NCI-H187 (cell line): ENCODE results near the gene C8G.
A peak's percentile ranks its signal among the peaks of the same experiment; 100 is the strongest.

Source experiments
- DNase-seq, 2 experiments: peaks; one replicate each; lab custom pipeline; 2025; lab: John Stamatoyannopoulos, UW

C8G gene

DNA sequence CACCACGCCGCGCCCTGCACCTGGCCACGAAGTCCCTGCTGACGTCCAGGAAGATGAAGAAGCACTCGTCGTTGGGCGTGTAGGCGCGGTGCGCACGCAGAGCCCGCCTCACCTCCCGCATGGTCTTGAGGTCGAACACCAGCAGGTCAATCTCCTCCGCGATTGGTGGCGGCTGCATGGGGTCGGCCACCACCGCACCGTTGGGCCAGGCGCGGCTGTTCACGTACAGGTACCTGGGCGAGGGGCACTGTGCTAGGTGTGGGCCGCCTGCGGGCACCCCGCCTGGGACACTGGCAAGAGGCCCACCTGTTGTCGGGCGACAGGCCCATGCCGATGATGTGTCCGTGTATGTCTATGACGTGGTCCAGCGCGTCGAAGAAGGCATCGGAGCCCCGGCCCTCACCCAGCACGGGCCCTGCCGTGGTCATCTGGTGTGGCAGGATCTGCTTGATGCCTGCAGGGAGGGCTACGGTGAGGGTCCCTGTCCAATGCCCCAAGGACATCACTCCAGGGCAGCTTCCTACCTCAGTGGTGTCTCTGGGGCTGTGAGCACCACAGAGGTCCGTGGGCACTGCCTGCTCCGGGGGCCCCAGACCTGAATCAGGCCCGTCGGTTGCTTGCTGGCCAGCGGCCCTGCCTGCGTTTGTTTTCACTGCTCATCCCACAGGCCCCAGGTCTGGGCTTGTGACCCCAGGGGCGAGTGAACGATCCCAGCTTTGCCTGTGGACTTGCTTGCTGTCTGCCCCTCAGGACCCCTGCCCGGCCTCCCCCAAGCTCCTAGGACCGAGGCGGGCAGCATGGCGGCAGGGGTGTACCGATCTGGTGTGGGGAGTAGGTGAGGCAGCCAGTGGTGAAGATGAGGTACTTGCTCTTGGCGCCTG lies 3.6 kb upstream of the C8G start:
- no peak for DNase-seq

DNA sequence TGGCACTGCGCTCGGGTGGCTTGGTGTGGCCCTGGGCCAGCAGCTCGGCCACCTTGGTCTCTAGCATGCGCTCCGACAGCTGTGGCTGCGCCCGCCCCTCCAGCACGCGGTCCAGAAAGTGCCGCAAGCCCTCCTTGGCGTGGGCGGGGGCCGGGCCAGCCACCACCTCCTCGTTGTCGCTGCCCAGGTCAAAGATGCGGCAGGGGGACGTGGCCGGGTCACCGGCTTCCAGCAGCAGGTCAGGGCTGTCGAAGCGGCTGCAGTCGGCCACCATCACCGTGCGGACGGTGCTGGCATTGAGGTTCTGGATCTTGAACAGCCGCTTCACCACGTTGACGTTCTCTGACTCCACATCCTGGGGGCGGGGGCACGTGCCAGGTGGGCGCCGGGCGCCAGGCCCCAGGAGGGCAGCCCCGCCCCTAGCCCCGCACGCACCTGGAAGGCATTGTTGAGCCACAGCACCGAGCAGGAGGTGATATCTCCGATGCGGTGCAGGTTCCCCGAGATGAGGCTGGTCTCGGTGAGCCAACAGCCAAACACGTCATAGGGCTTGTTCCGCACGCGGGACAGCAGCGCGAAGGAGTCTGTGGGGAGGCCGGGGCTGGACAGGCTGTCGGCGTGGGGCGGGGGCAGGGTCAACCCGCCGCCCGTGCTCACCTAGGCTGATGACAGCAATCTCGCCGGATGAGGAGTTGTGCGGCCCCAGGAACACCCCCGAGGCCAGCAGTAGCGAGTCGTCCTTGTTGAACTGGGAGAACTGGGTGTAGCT lies 2.7 kb upstream of the C8G start:
- DNase-seq: no peak

DNA sequence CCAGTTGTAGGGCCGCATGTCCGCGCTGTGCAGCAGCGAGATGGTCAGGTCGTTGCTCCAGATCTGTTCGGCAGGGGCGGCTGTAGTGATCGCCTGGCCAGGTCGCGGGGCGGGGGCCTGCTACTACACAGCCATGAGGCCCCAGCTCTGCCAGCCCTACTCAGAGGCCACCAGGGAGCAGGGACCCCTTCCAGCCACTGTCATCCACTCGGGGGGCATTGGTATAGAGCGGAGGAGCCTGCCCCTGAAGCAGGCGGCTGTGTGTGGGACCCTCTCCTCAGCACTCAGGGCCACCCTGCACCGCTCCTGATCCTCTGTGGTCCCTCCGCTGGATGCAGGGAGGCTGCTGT lies 2.2 kb upstream of the C8G start:
- DNase-seq: no peak

DNA sequence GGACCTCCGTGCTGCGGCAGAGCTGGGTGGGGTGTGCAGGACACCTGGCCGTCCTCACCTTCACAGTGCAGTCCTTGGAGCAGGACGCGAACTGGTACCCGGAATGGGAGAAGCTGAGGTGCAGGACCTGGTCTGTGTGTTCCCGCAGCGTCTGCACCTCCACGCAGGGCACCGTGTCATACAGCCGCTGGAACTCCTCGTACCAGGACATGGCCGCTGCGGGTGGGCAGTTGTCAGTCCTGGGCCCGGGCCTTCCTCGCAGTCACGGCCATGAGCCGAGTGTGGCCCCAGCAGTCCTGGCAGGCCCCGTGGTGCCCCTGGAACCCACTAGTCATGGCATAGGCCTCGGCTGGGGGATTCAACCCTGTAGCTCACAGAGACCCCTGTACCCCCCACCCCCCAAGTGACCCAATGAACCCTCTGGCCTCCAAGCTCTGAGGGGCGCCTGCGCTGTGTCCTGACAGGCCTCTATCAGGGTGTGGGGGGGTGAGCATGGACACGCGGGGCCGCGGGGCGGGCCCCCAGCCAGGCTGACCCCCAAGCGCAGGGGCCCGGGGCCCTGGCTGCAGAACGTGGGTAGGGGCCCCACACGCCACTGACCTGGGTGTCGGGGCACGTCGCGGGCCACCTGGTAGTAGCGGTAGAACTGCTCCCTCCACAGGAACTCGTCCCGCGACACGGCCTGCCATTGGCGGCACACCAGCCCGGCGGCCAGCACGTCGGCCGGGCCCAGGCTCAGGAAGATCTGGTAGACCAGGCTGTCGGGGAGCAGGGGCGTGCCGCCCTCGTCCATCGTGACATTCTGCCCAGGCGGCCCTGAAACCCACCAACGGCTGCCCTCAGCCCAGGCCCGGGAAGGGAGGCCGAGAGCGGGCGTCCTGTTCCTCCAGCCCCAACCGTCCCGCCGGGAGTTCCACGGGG lies 1.5 kb upstream of the C8G start:
- DNase-seq: no peak

DNA sequence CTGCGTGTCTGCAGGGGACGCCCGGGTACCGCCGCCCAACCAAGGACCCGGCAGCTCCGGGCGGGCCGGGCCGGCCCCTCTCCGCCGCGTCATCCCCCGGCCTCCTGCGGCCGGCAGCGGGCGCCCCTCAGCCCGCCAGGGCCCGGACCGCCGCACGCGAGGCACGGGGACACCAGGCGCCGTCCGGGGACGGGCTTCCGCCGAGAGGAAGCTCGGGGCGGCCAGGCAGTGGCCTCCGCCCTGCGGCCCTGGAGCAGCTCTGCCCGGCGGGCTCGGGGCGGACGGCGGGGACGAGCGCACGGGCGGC lies 878 bp upstream of the C8G start:
- DNase-seq: no peak

GRCh38 chr9:136945333-136946227 lies 537 bp downstream of the C8G start:
- DNase-seq: no peak

DNA sequence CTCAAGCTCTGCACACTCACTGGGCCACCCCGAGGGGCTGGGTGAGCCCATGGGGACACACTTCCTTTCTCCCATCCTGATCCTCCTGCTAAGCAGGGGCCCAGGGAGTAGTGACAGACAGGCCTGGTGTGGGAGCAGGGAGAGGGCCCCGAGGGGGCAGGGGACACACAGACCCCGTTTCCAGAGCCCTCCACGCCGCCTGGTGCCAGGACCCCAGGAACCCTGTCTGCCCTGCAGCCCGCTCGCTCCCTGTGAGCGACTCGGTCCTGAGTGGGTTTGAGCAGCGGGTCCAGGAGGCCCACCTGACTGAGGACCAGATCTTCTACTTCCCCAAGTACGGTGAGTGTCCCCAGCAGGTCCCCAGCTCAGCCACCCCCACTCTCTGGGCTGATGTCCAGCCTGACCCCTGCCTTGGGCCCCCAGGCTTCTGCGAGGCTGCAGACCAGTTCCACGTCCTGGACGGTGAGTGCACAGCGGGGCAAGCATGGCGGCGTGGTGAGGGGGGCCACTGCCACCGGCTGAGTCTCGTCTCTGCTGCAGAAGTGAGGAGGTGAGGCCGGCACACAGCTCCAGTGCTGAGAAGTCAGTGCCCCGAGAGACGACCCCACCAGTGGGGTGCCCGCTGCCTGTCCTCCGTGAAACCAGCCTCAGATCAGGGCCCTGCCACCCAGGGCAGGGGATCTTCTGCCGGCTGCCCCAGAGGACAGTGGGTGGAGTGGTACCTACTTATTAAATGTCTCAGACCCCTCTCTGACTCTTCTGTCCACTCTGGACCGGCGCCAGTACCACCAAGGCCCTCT lies 1.4 kb downstream of the C8G start:
- DNase-seq: no peak

GRCh38 chr9:136947028-136947891 lies 2.2 kb downstream of the C8G start:
- no peak for DNase-seq

DNA sequence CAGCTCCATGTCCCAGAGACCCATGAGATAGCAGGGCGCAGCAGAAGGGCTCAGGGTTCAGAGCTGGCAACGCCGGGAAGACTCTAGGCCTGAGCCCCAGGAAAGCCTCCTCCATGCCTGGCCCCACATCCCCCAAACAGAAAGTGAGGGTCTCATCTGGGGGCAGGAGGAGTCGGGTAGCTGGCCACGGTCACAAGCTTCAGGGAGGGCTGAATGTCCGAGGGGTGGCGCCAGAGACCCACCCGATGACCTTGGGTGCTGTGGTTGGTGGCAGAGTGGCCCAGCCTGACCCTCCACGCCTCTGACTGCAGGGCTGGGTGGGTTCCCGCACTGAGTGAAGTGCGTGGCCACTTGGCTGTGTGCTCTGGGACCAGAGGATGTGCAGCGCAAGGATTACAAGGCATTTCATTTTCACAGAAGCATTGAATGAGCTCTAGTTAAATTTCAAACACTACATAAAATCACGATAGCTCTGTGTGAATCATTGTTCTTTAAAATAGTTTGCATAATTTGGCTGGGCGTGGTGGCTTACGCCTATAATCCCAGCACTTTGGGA lies 3.0 kb downstream of the C8G start:
- DNase-seq: no peak

- no peak for DNase-seq
Observed at GRCh38 chr9:136949239-136949816, 4.3 kb downstream of the C8G start.

DNA sequence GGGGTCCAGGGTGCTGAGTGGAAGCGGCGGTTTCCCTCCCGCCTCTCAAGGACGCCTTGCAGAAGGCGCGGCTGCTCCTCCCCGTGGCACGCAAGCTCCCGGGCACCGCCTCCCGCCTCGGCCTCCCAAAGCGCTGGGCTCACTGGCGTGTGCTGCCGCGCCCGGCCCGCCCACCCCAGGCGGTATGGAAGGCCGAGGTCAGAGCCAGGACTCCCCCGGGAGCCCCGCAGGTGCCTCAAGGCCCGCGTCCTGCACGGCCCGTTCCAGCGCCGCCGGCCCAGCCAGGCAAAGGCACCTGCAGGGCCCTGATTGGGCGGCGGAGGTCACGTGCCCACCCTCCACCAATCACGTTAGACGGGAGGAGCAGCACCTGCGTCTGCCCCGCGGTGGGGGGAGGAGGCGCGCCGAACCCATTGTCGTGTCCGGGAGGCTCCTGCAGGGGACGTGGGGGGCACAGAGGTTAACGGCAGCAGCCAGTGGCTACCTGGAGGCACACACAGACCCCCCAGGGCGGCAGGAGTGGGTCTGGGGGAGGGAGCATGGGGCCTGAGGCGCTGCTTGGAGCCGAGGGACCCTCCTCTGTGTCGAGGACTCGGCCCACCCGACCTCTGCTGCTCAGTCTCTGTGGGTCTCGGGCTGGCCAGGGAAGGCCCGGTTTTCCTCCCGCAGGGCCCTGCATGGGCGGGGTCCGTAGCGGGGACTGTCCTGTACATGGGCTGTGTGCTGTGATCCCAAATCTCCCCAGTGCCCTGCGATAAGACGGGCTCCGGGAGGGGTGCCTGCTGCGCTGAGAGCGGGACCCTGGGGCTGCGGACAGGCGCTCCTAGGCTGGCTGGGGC lies 5.0 kb downstream of the C8G start:
- DNase-seq: peak; percentile 55 to 85

DNA sequence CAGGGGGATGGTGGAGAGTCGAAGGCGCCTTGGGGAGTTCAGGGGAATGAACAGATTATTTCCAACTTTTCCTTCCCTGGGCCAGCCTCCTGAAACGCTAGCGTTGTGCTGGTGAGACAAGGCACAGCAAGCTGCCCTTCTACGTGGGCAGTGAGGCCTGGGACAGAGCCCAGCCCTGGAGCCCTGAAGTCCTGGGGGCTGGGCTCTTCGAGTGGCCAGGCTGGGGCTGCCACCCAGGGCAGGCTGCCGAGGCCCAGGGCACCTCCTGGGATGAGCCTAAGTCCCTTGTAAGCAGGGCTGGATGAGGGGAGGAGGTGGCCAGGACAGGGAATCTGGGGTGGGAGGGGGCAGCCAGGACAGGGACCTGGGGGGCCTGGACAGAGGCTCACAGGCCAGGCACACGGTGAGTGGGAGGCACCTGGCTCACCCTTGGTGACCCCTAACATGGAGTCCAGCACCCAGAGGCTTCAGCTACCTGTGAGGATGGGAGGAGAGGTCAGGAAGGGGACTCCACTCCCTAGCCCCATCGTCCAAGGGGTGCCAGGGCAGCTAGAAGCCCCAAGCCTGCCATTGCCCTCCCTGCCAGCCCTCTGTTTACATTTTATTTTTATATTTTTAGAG lies 5.7 kb downstream of the C8G start:
- DNase-seq: no peak

GRCh38 chr9:136951541-136952320 lies 6.7 kb downstream of the C8G start, which contains the start of gene LCN12:
TSS of gene LCN12 (plus strand) at chr9:136952273. CDS start at chr9:136952328, 55 bp downstream.
- DNase-seq: no peak

- DNase-seq: no peak
Observed at GRCh38 chr9:136952321-136952850, 7.3 kb downstream of the C8G start.

DNA sequence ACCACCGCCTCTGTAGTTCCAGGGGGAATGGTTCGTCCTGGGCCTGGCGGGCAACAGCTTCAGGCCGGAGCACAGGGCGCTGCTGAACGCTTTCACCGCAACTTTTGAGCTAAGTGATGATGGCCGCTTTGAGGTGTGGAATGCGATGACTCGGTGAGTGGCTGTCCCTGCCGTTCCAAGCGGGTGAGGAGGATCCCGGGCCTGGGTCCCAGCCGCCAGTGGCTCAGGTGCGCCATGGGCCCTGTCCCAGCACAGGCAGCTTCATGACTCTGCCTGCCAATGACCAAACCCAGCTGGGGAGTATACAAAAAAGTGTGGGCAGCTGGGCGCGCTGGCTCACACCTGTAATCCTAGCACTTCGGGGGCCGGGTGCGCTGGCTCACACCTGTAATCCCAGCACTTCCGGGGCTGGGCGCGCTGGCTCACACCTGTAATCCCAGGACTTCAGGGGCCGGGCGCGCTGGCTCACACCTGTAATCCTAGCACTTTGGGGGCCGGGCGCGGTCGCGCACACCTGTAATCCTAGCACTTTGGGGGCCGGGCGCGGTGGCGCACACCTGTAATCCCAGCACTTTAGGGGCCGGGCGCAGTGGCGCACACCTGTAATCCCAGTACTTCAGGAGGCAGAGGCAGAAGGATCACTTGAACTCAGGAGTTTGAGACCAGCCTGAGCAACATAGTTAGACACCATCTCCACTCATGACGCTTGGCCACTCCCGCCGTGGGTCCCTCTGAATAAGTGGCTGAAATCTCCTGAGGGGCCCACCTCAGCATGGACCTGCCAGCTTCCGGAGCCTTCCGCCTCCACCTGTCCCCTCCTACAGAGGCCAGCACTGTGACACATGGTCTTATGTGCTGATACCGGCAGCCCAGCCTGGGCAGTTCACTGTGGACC lies 8.1 kb downstream of the C8G start:
- no peak for DNase-seq
